ENCODE measurements around the gene LBHD1.
"Not testable (repeated sequence)": the region's sequence is repeated elsewhere in the genome, so short reads cannot be mapped to it uniquely, and the experiment has no call there.

GRCh38 chr11:62675415-62675814 lies 3.3 kb upstream of the LBHD1 start:
- not testable (repeated sequence) for TF ChIP-seq POLR2A, CTCF (IDR thresholded peaks at IDR 0.05)

All from transverse colon (tissue), 3 donors.